ENCODE data around the gene UMAD1.

DNA sequence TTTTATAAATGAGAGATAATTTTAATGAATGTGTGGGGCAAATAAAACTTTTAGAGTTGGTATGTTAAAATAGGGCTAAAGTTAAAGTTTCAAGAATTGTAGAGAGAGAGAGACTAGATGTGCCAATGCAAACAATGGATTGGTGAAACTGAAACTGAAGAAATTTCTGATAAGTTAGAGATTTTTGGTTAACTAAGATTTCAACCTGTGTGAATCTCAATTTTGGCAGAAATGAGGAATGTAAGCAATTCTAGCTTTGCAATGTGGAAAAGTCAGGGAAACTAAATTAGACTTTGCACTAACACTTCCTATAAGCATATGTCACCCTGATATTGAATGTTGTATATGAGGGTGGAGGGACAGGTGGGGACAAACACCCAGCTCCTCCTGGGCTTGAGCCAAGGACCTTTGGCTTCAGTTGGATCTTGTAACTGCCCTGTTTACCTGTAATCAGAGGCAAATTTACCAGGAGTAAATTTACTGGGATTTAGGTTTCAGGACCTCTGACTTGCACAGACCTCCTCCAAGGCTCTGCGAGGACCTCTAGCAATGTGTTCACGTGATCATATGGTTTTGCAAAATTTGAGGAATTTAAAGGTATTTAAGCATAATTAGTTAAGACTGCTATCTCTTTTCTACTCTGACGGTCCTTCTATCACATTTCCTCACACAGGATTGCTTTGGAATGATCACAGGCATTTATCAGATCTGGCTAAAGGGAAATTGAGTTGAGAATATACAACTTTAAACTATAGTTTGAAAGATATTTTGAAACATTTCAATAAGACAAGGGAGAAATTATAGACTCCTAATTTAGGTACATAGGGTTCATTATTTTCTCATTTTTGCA is 110.9 kb downstream of the UMAD1 start:
- no peak for TF ChIP-seq NFE2L2 (IDR thresholded peaks at IDR 0.05; ENCODE audit: low read depth, low read length)
- TF ChIP-seq POLR2A (IDR thresholded peaks at IDR 0.05; ENCODE audit: low read depth, low read length), result no peak
- TF ChIP-seq, protein P1, sequence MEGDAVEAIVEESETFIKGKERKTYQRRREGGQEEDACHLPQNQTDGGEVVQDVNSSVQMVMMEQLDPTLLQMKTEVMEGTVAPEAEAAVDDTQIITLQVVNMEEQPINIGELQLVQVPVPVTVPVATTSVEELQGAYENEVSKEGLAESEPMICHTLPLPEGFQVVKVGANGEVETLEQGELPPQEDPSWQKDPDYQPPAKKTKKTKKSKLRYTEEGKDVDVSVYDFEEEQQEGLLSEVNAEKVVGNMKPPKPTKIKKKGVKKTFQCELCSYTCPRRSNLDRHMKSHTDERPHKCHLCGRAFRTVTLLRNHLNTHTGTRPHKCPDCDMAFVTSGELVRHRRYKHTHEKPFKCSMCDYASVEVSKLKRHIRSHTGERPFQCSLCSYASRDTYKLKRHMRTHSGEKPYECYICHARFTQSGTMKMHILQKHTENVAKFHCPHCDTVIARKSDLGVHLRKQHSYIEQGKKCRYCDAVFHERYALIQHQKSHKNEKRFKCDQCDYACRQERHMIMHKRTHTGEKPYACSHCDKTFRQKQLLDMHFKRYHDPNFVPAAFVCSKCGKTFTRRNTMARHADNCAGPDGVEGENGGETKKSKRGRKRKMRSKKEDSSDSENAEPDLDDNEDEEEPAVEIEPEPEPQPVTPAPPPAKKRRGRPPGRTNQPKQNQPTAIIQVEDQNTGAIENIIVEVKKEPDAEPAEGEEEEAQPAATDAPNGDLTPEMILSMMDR (conservative IDR thresholded peaks at IDR 0.05; ENCODE audit: low read depth, low read length), result no peak
- TF ChIP-seq RCOR1 (IDR thresholded peaks at IDR 0.05; ENCODE audit: insufficient replicate concordance, low read length), result no peak
- TF ChIP-seq MAFK (IDR thresholded peaks at IDR 0.05; ENCODE audit: low read depth, low read length), result no peak
